GM23338 (cell line): ENCODE results near the gene PARD6B.

ENCODE experiments used
- CREB1 ChIP-seq: fragments of 250-450 bp; sonication (Bioruptor Pico); IDR thresholded peaks from 2 replicates; pipeline ENCODE4 v1.5.0; 2020; ENCODE audit warnings: low read depth, mild to moderate bottlenecking, moderate library complexity
- EZH2 ChIP-seq: fragments of 200-600 bp; sonication (generic); IDR thresholded peaks from one replicate; pipeline ENCODE4 v1.8.0; 2017; ENCODE audit warnings: antibody characterized with exemption, mild to moderate bottlenecking, low read depth; ENCODE audit not compliant: unreplicated experiment
- EZH2phosphoT487 ChIP-seq: fragments of 200-600 bp; sonication (generic); IDR thresholded peaks from one replicate; pipeline ENCODE4 v1.8.1; 2018; ENCODE audit warnings: antibody characterized with exemption; ENCODE audit not compliant: unreplicated experiment
- JUNB ChIP-seq: IDR thresholded peaks from one replicate; pipeline ENCODE4 v1.6.1; 2016; ENCODE audit warnings: antibody characterized with exemption; ENCODE audit not compliant: unreplicated experiment
- POLR2AphosphoS5 ChIP-seq: IDR thresholded peaks from 2 replicates; pipeline ENCODE4 v1.6.1; 2016; ENCODE audit warnings: antibody characterized with exemption, low read depth
- STAT1 ChIP-seq: IDR thresholded peaks from one replicate; pipeline ENCODE4 v1.6.1; 2016; ENCODE audit warnings: antibody characterized with exemption; ENCODE audit not compliant: unreplicated experiment
- ZNF114 ChIP-seq: fragments of 250-450 bp; sonication (Bioruptor Pico); IDR thresholded peaks from 2 replicates; pipeline ENCODE4 v1.5.0; 2020; ENCODE audit warnings: mild to moderate bottlenecking, moderate library complexity
- TF ChIP-seq, protein P1 (sequence below), 2 experiments: fragments of 200-600 bp in 1 of 2; sonication (generic) in 1 of 2; conservative IDR thresholded peaks; 2 replicates each; pipeline versions ENCODE4 v1.5.1 to v1.6.1; 2016 to 2017; ENCODE audit warnings: antibody characterized with exemption in 2 of 2, low read depth in 2 of 2, mild to moderate bottlenecking in 2 of 2, moderate library complexity in 1 of 2
- TF ChIP-seq, protein P2 (sequence below): IDR thresholded peaks from one replicate; pipeline ENCODE4 v1.6.1; 2018; ENCODE audit warnings: antibody characterized with exemption; ENCODE audit not compliant: unreplicated experiment

DNA sequence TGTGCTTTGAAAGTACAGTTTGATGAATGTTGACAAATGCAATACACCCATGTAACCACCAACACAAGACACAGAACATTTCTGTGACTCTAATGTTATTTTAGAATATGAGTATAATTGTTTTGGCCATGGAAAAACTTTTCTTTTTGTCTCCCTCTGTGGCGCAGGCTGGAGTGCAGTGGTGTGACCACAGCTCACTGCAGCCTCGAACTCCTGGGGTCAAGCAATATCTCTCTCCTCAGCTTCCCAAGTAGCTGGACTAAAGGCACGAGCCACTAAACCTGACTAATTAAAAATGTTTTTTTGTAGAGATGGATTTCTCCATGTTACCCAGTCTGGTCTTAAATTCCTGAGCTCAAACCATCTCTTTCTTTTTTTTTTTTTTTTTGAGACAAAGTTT, 43.1 kb downstream of the PARD6B start:
- TF ChIP-seq, protein P1, sequence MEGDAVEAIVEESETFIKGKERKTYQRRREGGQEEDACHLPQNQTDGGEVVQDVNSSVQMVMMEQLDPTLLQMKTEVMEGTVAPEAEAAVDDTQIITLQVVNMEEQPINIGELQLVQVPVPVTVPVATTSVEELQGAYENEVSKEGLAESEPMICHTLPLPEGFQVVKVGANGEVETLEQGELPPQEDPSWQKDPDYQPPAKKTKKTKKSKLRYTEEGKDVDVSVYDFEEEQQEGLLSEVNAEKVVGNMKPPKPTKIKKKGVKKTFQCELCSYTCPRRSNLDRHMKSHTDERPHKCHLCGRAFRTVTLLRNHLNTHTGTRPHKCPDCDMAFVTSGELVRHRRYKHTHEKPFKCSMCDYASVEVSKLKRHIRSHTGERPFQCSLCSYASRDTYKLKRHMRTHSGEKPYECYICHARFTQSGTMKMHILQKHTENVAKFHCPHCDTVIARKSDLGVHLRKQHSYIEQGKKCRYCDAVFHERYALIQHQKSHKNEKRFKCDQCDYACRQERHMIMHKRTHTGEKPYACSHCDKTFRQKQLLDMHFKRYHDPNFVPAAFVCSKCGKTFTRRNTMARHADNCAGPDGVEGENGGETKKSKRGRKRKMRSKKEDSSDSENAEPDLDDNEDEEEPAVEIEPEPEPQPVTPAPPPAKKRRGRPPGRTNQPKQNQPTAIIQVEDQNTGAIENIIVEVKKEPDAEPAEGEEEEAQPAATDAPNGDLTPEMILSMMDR (conservative IDR thresholded peaks at IDR 0.05; ENCODE audit: low read depth in 2 of 2) = no peak
- TF ChIP-seq EZH2 (no peak), ZNF114 (no peak), POLR2AphosphoS5 (no peak), CREB1 (no peak), JUNB (no peak), EZH2phosphoT487 (no peak), STAT1 (no peak)
- TF ChIP-seq, protein P2, sequence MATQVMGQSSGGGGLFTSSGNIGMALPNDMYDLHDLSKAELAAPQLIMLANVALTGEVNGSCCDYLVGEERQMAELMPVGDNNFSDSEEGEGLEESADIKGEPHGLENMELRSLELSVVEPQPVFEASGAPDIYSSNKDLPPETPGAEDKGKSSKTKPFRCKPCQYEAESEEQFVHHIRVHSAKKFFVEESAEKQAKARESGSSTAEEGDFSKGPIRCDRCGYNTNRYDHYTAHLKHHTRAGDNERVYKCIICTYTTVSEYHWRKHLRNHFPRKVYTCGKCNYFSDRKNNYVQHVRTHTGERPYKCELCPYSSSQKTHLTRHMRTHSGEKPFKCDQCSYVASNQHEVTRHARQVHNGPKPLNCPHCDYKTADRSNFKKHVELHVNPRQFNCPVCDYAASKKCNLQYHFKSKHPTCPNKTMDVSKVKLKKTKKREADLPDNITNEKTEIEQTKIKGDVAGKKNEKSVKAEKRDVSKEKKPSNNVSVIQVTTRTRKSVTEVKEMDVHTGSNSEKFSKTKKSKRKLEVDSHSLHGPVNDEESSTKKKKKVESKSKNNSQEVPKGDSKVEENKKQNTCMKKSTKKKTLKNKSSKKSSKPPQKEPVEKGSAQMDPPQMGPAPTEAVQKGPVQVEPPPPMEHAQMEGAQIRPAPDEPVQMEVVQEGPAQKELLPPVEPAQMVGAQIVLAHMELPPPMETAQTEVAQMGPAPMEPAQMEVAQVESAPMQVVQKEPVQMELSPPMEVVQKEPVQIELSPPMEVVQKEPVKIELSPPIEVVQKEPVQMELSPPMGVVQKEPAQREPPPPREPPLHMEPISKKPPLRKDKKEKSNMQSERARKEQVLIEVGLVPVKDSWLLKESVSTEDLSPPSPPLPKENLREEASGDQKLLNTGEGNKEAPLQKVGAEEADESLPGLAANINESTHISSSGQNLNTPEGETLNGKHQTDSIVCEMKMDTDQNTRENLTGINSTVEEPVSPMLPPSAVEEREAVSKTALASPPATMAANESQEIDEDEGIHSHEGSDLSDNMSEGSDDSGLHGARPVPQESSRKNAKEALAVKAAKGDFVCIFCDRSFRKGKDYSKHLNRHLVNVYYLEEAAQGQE = no peak
